Epithelial cell of proximal tubule (primary cell): ENCODE data around the gene DTX3. TPM values are rescaled to one million over a fixed set of nuclear protein-coding genes. Genes with fewer than 3 reads are reported as not detected.

Experiments
- DNase-seq: peaks from one replicate; pipeline ENCODE4 v3.0.0-alpha.2; 2011; ENCODE audit warnings: low read depth
- H3K4me3 ChIP-seq: 2 replicates; pipeline ENCODE4 v1.5.1; 2011; ENCODE audit warnings: low read depth, mild to moderate bottlenecking, low read length
- CTCF ChIP-seq: conservative IDR thresholded peaks from 2 replicates; pipeline ENCODE4 v1.5.1; 2012; ENCODE audit warnings: low read depth, mild to moderate bottlenecking, low read length
- total RNA-seq: library from RNA; depleted of rRNA; stranded (reverse); fragments of >200 nt; gene quantifications from 2 replicates; pipeline ENCODE4 v1.2.3, GENCODE V29; 2015

The DTX3 gene
- total RNA-seq, 1 donor from 2014 or later, result 8.1 TPM

GRCh38 chr12:57611827-57612710 is 7.4 kb downstream of the DTX3 start:
- no peak for TF ChIP-seq CTCF
- DNase-seq, result no peak
- H3K4me3 ChIP-seq, result peak overlapping the region; percentile 60

GRCh38 chr12:57612711-57613426 is 8.2 kb downstream of the DTX3 start:
- TF ChIP-seq CTCF, result no peak
- DNase-seq, result no peak
- no peak overlapping the region for H3K4me3 ChIP-seq

- DNase-seq, result no peak
- no peak overlapping the region for H3K4me3 ChIP-seq
- no peak for TF ChIP-seq CTCF
These were observed 8.9 kb downstream of the DTX3 start for GRCh38 chr12:57613427-57614109.

- TF ChIP-seq CTCF, result no peak
- no peak for DNase-seq
- H3K4me3 ChIP-seq, result no peak overlapping the region
These were observed 9.7 kb downstream of the DTX3 start for GRCh38 chr12:57614178-57614947.

- H3K4me3 ChIP-seq, result no peak overlapping the region
- no peak for TF ChIP-seq CTCF
- no peak for DNase-seq
These were observed 10.4 kb downstream of the DTX3 start for GRCh38 chr12:57614948-57615500.

GRCh38 chr12:57615637-57616036 is 11.0 kb downstream of the DTX3 start:
- no peak for DNase-seq
- H3K4me3 ChIP-seq, result no peak overlapping the region
- no peak for TF ChIP-seq CTCF
